Activated CD4-positive, alpha-beta T cell treated with anti-CD3 and anti-CD28 coated beads for 36 hours (primary cell): ENCODE data around the gene SRGN. TPM values are rescaled to one million over a fixed set of nuclear protein-coding genes. Genes with fewer than 3 reads are reported as not detected.
"Not testable (repeated sequence)": the region's sequence is repeated elsewhere in the genome, so short reads cannot be mapped to it uniquely, and the experiment has no call there.

Source experiments
- ATAC-seq: fragments of 200-7000 bp; cut with Tn5 transposase; one replicate; pipeline ENCODE4 v1.10.0; 2021; ENCODE audit warnings: mild to moderate bottlenecking, moderate library complexity
- CTCF ChIA-PET: fragments of 350-600 bp; sonication (Branson Sonifier 250); formaldehyde crosslinking; loops from one replicate; lab custom pipeline; 2021; ENCODE audit warnings: antibody characterized with exemption; lab: Charles Lee
- POLR2A ChIA-PET: fragments of 350-600 bp; sonication (Branson Sonifier 250); formaldehyde crosslinking; loops from one replicate; lab custom pipeline; 2021; ENCODE audit warnings: antibody characterized with exemption, inconsistent platforms; lab: Charles Lee
- DNase-seq: peaks from one replicate; pipeline ENCODE4 v3.0.0-alpha.2; 2020
- H3K27ac Mint-ChIP-seq: one replicate; pipeline ENCODE4 v1.8.0; 2021; ENCODE audit warnings: mixed read lengths
- H3K27me3 Mint-ChIP-seq: one replicate; pipeline ENCODE4 v1.8.0; 2021; ENCODE audit warnings: mixed read lengths
- H3K36me3 Mint-ChIP-seq: one replicate; pipeline ENCODE4 v1.8.0; 2021; ENCODE audit warnings: low read depth, mixed read lengths
- H3K4me1 Mint-ChIP-seq: one replicate; pipeline ENCODE4 v1.8.0; 2021; ENCODE audit warnings: mixed read lengths
- H3K4me3 Mint-ChIP-seq: one replicate; pipeline ENCODE4 v1.8.0; 2021; ENCODE audit warnings: mild to moderate bottlenecking, moderate library complexity, mixed read lengths
- H3K9me3 Mint-ChIP-seq: one replicate; pipeline ENCODE4 v1.8.0; 2021; ENCODE audit warnings: low read depth, mixed read lengths
- intact Hi-C, 2 experiments: fragments of 100-400 bp; cut with DNase I in 1 of 2; cut with micrococcal nuclease in 1 of 2; formaldehyde crosslinking; loops; one replicate each; pipeline versions ENCODE4 v1.14.2 to v1.15.1; 2022 to 2024; cut with DNase I, micrococcal nuclease
- total RNA-seq, 2 experiments: library from RNA; stranded (reverse); gene quantifications; one replicate each; pipeline ENCODE4 v1.2.3, GENCODE V29; 2021

SRGN gene, protein sequence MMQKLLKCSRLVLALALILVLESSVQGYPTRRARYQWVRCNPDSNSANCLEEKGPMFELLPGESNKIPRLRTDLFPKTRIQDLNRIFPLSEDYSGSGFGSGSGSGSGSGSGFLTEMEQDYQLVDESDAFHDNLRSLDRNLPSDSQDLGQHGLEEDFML
- total RNA-seq: 100 to 1,000 TPM; 375 to 400 TPM

DNA sequence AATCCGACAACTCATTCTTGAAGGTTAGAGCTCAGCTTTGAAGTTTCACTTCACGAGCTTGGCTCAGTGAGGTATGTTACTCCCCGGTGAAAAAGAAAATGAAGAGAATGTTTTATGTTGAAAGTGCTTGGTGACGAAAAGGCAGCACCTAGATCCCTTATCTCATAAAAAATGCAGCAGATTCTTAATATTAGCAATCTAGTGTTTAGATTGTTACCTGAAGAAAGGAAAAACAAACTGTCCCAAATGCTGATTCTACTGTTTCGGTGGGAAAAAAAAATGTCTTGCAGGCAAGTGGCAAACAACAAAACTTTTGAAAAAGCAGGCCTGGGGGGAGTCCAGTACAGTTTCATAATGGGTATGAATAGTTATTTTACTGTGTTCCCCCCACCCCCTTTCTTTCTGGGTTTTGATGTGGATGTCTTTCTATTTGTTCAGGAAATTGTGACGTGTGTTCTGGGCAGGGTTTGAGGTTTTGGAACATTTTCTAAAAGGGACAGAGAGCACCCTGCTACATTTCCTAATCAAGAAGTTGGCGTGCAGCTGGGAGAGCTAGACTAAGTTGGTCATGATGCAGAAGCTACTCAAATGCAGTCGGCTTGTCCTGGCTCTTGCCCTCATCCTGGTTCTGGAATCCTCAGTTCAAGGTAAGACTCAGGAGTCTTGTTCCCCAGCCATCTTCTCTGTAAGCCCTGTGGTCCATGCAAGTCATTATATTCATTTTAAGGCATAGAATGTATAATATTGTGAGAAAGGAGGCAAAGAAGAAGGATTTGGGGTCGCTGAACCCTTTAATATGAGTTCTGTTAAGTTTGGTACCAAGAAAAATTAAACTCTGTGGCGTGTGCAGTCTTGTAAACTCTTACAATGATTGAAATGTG lies at the start of gene SRGN:
SRGN (plus strand) TSS at position 514 of the 881 bp plus-strand sequence; CDS start at position 569, 55 bp downstream.
- Mint-ChIP-seq H3K4me3 (peak within 1 kb of the TSS; percentile 86), H3K27ac (peak within 1 kb of the TSS; percentile 99), H3K36me3 (peaks cover 37% of the 10 kb centered on the region), H3K4me1 (peaks cover 55% of the 10 kb centered on the region), H3K9me3 (no peaks in the 10 kb centered on the region), H3K27me3 (no peaks in the 10 kb centered on the region)
- ChIA-PET CTCF (interaction anchor here (0.5 to 3.2 kb wide), 14 partner anchors 14 to 857 kb away, joined by 3 to 25 read pairs (median 4); partner anchors contain the start of gene TSPAN15), POLR2A (interaction anchor here (0.6 to 2.5 kb wide), 17 partner anchors 23 to 1197 kb away, joined by 3 to 54 read pairs (median 4); no protein-coding TSS in a partner anchor)
- intact Hi-C loops: loop anchor here (1.0 to 2.0 kb wide), 5 partner anchors 22 to 231 kb away; partner anchors contain the start of gene SUPV3L1 (in 1 of the 2)
- DNase-seq (peak; percentile 87), ATAC-seq (peak; percentile 57)

- CTCF ChIA-PET: interaction anchor here (0.8 to 1.3 kb wide), 2 partner anchors 25 to 56 kb away, joined by 3 to 4 read pairs; no protein-coding TSS in a partner anchor
- H3K4me3 Mint-ChIP-seq, intact Hi-C loops, ATAC-seq, H3K9me3 Mint-ChIP-seq, H3K27me3 Mint-ChIP-seq, H3K27ac Mint-ChIP-seq, POLR2A ChIA-PET, DNase-seq, H3K36me3 Mint-ChIP-seq: not testable (repeated sequence)
- H3K4me1 Mint-ChIP-seq: peaks cover 24% of the 10 kb centered on the region
Measured at GRCh38 chr10:69040904-69041303, 47.0 kb upstream of the SRGN start.

- Mint-ChIP-seq H3K27ac (no peak overlapping the region), H3K4me1 (peaks cover 37% of the 10 kb centered on the region), H3K9me3 (no peaks in the 10 kb centered on the region), H3K27me3 (no peaks in the 10 kb centered on the region), H3K4me3 (no peak overlapping the region), H3K36me3 (no peaks in the 10 kb centered on the region)
- intact Hi-C loops: no loop called here
- POLR2A ChIA-PET: no interaction called here
- DNase-seq (no peak), ATAC-seq (no peak)
- CTCF ChIA-PET: interaction anchor here (0.6 to 1.0 kb wide), 2 partner anchors 37 to 52 kb away, joined by 3 to 4 read pairs; no protein-coding TSS in a partner anchor
Measured at GRCh38 chr10:69042417-69042816, 45.5 kb upstream of the SRGN start.

GRCh38 chr10:69042838-69043237 lies 45.1 kb upstream of the SRGN start:
- Mint-ChIP-seq H3K36me3 (no peaks in the 10 kb centered on the region), H3K4me1 (peaks cover 41% of the 10 kb centered on the region), H3K27me3 (no peaks in the 10 kb centered on the region), H3K4me3 (no peak overlapping the region), H3K27ac (no peak overlapping the region), H3K9me3 (no peaks in the 10 kb centered on the region)
- ChIA-PET POLR2A (no interaction called here), CTCF (interaction anchor here (0.6 to 1.4 kb wide), 3 partner anchors 29 to 51 kb away, joined by 3 to 6 read pairs (median 4); no protein-coding TSS in a partner anchor)
- intact Hi-C loops: no loop called here
- DNase-seq (no peak), ATAC-seq (no peak)

DNA sequence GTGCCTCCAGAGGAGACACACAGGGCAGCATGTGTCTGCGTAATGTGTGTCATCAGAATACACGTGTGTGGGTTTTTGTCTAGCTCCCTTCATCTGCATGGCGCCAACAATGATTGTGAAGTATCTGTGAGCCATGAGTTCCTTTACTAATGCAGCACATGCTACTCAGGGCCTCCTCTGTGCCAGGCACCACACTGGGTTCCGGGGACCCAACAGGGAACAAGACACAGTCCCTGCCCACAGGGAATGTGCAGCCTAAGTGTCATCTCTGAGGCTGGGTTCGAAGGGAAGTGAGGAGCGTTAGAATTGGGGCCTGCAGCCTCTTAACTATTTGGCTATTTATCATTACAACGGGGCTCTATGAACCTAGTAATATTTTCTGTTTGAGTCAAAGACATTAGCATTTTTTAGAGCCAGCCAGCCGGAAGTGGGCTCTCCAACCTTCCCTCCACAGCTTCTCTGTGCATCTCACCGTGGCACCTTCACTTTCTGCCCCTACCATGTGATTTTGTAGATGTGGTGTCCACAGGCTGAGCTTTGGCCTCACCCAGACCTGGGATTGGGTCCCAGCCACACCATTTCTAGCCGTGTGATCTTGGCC lies 43.9 kb upstream of the SRGN start:
- peak overlapping the region; percentile 96 for H3K27ac Mint-ChIP-seq
- ATAC-seq (peak; percentile 10), DNase-seq (peak; percentile 60)
- H3K4me3 Mint-ChIP-seq: peak overlapping the region; percentile 19
- ChIA-PET POLR2A (interaction anchor here (0.9 to 2.1 kb wide), 5 partner anchors 11 to 48 kb away, joined by 3 to 11 read pairs (median 7); partner anchors contain the start of gene SRGN), CTCF (interaction anchor here (0.5 to 2.7 kb wide), 7 partner anchors 22 to 364 kb away, joined by 3 to 22 read pairs (median 4); partner anchors contain the start of gene SRGN)
- intact Hi-C loops: loop anchor here (2.0 kb wide), 4 partner anchors 31 to 275 kb away; no protein-coding TSS in a partner anchor
- H3K27me3 Mint-ChIP-seq: no peaks in the 10 kb centered on the region
- peaks cover 52% of the 10 kb centered on the region for H3K4me1 Mint-ChIP-seq
- H3K9me3 Mint-ChIP-seq: no peaks in the 10 kb centered on the region
- H3K36me3 Mint-ChIP-seq: no peaks in the 10 kb centered on the region

DNA sequence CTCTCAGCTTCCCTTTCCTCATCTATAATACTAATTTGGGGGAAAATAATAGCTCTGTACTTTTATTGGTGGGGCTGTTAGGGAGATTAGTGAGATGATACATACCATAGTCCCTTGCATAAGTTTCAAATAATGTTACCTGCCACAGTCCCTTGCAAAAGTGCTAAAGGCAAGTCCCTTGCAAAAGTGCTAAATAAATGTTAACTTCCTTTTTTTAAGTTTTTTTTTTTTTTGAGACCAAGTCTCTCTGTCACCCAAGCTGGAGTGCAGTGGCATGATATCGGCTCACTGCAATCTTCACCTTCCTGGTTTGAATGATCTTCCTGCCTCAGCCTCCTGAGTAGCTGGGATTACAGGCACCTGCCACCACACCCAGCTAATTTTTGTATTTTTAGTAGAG lies 43.4 kb upstream of the SRGN start:
- ChIA-PET POLR2A (interaction anchor here (1.2 to 2.1 kb wide), 7 partner anchors 11 to 88 kb away, joined by 3 to 11 read pairs (median 7); partner anchors contain the start of genes DDX21 and SRGN), CTCF (interaction anchor here (0.6 to 4.4 kb wide), 13 partner anchors 11 to 76 kb away, joined by 3 to 35 read pairs (median 4); partner anchors contain the start of gene SRGN)
- Mint-ChIP-seq H3K27ac (peak overlapping the region; percentile 96), H3K4me3 (peak overlapping the region; percentile 19), H3K4me1 (peaks cover 56% of the 10 kb centered on the region), H3K9me3 (no peaks in the 10 kb centered on the region), H3K36me3 (no peaks in the 10 kb centered on the region), H3K27me3 (no peaks in the 10 kb centered on the region)
- intact Hi-C loops: loop anchor here (2.0 kb wide), 4 partner anchors 32 to 274 kb away; no protein-coding TSS in a partner anchor
- DNase-seq (no peak), ATAC-seq (no peak)

DNA sequence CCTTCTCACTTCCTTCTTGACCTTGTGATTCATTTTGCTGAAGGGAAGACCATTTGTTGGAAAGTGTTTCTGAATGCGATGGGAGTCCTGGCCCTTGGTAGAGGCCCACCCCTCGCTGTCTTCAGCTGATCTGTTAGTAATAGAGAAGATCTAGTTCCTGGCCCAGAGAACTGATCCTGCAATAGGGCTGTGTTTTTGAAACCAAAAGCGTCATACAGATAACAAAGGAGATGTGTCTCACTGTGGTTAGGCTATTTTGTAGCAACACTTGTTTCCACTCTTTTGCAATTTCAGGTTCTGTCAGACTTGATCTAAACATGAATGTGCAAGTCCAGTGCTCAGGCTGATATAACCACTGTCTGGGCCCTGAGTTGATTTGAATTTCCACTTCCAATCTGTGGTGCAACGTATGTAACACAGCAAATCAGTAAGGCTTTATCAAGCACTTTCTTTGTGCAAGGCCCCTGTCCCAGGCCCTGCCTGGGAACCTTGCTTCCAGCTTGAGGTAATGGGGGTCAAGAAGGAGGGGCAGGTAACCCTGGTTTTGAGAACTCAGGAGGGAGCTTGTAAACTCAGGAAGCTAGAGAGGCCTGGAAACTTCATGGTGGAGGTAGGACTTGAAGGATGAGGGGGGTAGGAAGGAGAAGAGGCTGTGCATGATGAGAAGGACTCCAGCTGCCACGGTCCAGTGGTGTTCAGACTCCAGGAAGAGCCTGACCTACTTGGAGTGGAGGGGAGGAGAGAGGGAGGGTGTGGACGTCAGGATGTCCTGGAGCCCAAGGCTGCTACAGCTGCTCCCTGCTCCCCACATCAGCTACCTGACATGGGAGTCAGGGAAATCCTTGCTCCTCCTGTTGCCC lies 42.2 kb upstream of the SRGN start:
- intact Hi-C loops: loop anchor here (1.0 to 2.0 kb wide), 8 partner anchors 10 to 273 kb away; no protein-coding TSS in a partner anchor
- Mint-ChIP-seq H3K4me3 (peak overlapping the region; percentile 43), H3K27me3 (no peaks in the 10 kb centered on the region), H3K4me1 (peaks cover 59% of the 10 kb centered on the region), H3K27ac (peak overlapping the region; percentile 96), H3K9me3 (no peaks in the 10 kb centered on the region), H3K36me3 (no peaks in the 10 kb centered on the region)
- CTCF ChIA-PET: interaction anchor here (0.9 to 4.4 kb wide), 14 partner anchors 9 to 75 kb away, joined by 3 to 35 read pairs (median 4); partner anchors contain the start of gene SRGN
- DNase-seq (peak; percentile 62), ATAC-seq (peak; percentile 80)
- POLR2A ChIA-PET: interaction anchor here (0.6 to 2.5 kb wide), 8 partner anchors 10 to 89 kb away, joined by 3 to 13 read pairs (median 8); partner anchors contain the start of genes DDX21 and SRGN

GRCh38 chr10:69047111-69047832 lies 40.6 kb upstream of the SRGN start:
- POLR2A ChIA-PET: interaction anchor here (0.6 to 2.5 kb wide), 6 partner anchors 15 to 127 kb away, joined by 3 to 25 read pairs (median 4); partner anchors contain the start of gene SRGN

DNA sequence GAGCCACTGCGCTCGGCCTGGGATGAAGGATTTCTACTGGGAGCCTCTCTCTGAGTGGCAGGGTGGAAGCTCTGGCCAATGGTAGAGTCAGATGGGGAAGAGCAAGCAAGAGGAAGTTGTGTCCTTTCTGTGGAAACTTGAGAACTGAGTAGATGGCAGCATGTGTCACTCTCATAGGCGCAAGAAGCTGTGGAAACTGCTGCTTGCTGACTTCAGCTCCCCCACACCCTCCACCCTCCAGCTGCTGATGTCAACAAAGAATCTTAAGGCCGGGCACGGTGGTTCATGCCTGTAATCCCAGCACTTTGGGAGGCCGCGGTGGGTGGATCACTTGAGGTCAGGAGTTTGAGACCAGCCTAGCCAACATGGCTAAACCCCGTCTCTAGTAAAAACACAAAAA lies 39.8 kb upstream of the SRGN start:
- Mint-ChIP-seq H3K27me3 (no peaks in the 10 kb centered on the region), H3K4me3 (no peak overlapping the region), H3K36me3 (no peaks in the 10 kb centered on the region), H3K9me3 (no peaks in the 10 kb centered on the region), H3K4me1 (peaks cover 73% of the 10 kb centered on the region), H3K27ac (peak overlapping the region; percentile 82)
- POLR2A ChIA-PET: interaction anchor here (0.6 to 2.5 kb wide), 6 partner anchors 12 to 88 kb away, joined by 3 to 25 read pairs (median 4); partner anchors contain the start of gene SRGN
- intact Hi-C loops: no loop called here
- CTCF ChIA-PET: interaction anchor here (0.9 to 4.4 kb wide), 5 partner anchors 9 to 47 kb away, joined by 3 to 35 read pairs (median 6); partner anchors contain the start of gene SRGN
- peak; percentile 72 for ATAC-seq
- peak; percentile 80 for DNase-seq

More at GRCh38 chr10:69047111-69047832, 40.6 kb upstream of the SRGN start:
- no peak overlapping the region for H3K4me3 Mint-ChIP-seq
- no peaks in the 10 kb centered on the region for H3K27me3 Mint-ChIP-seq
- CTCF ChIA-PET: interaction anchor here (0.9 to 4.4 kb wide), 5 partner anchors 8 to 47 kb away, joined by 3 to 35 read pairs (median 5); partner anchors contain the start of gene SRGN
- H3K9me3 Mint-ChIP-seq: no peaks in the 10 kb centered on the region
- intact Hi-C loops: no loop called here
- no peaks in the 10 kb centered on the region for H3K36me3 Mint-ChIP-seq
- H3K4me1 Mint-ChIP-seq: peaks cover 69% of the 10 kb centered on the region
- no peak for DNase-seq
- H3K27ac Mint-ChIP-seq: peak overlapping the region; percentile 82
- ATAC-seq: no peak
